HG03354 (cell line): Measurements from ENCODE around the gene JSRP1.

Source experiments
- ATAC-seq: cut with Tn5 transposase; IDR thresholded peaks from one replicate; pipeline ENCODE4 v1.9.1; 2021; ENCODE audit warnings: mild to moderate bottlenecking; ENCODE audit not compliant: unreplicated experiment, poor library complexity, severe bottlenecking

JSRP1 gene

DNA sequence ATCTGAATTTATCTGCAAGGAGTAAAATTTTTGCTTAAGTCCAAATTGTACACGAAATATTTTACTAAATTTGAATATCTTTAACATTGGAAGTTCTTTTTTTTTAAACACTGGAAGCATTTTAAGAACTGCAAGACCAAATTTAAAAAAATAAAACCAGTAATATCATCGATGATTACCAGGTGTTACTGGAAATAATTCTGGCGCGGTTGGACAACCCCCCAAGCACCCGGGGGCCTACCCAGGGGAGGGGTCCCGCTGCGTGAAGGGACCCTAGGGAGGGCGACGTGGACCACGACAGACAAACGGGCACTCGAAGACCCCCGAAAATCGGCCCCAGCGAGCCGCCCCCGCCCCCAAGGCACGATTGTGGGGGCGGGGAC, 12.6 kb upstream of the JSRP1 start:
- ATAC-seq, result no peak

DNA sequence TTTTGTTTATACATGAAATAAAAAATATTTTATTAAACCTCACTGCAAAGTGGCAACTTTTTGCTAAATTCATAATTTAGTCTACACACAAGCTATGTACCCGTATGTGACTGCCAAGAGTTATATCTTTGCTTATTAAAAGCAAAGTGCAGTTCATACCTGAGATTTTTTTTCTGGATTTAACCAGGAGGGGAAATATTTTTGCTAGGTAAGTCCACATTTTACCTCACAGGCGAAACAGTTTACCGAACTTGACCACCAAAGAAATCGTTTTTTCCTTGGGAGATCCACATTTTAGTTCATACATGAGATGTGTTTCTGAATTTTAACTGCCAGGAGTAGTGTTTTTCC, 12.2 kb upstream of the JSRP1 start:
- ATAC-seq, result no peak

DNA sequence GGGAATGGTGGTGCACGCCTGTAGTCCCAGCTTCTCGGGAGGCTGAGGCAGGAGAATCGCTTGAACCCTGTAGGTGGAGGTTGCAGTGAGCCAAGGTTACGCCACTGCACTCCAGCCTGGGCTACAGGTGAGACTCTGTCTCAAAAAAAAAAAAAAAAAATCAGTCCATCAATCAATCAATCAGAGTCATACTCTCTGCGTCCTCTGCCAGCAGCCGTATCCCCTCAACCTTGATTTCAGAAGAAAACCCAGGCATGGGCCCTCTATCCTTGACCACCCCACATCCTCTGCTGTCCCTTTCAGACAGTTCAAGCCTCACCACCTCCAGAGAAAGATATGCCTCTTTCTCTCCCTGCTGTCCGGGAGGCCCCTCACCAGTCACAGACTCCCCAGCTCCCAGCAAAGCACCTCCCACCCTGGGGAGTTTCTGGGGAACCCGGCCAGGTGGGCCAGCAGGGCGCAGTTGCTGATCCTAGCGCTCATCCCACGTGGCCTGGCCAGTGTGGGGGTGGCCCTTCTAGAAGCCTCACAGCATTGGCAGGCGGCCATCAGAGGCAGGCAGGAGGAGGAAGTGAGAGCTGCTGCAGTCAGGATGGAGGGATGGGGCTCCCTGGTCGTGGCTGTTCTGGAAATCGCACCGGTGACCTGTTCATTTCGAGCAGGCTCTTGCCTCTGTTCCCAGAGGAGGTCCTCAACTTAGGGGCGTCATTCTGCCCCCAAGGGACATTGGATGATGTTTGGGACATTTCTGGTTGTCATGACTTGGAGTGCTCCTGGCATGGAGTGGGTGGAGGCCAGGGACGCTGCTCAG, 10.2 kb upstream of the JSRP1 start:
- no peak for ATAC-seq

DNA sequence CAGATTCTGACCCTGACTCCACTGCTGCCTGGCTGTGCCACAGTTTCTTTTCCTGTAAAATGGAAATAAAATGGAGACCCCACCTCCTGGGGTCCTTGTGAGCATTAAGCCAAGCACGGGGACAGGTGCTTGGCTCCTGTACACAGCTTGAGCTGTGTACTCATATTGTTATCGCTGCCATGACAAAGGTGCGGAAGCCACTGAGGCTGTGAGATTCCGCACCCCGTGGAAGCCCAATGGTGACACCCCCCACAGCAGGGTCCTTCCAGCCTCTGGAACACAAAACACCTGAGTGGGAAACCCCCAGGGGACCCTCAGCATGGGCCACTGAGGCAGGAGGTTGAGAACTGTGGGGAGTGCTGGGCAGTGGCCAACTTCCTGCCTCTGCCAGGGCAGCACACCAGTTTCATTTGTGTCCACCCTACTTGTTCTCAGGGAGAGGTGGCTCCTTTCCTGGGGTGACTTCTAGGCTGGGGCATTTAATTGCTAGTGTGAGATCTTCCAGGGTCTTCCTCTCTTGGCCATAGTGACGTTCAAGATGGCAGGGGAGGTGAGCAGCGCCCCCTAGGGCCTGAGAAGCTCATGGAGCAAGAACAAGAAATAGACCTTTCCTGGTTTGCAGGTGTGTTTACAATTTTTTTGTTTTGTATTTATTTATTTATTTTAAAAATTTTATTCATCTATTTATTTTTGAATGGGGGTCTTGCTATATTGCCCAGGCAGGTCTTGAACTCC, 5.4 kb upstream of the JSRP1 start:
- ATAC-seq, result no peak

DNA sequence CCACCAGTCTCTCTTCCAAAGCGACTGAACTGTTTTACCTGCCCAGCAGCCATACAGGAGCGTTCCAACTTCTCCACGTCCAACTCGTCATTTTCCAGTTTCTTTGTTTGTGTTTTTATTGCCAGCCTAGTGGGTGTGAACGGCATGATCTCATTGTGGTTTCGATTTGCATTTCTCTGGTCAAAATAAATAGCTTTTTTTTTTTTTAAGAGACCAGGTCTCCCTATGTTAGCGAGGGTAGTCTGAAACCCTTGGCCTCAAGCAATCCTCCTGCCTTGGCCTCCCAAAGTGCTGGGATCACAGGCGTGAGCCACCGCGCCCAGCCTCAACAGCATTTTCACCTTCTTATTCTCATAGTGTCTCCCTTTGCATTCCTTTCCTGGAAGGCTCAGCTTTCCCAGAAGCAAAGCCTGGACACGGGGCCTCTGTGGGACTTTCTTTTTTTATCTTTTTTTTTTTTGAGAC, 4.2 kb upstream of the JSRP1 start:
- ATAC-seq, result no peak

DNA sequence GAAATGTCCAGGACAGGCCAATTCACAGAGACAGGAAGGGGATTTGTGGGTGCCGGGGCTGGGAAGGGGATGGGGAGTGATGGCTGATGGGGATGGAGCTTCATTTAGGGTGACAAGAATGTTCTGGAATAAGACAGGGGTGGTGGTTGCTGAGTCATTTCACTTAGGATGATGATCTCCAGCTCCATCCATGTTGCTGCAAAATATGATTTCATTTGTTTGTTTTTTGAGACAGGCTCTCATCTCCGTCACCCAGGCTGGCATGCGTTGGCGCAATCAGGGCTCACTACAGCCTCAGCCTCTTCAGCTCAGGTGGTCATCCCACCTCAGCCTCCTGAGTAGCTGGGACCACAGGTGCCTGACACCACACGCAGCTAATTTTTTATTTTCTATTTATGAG, 3.1 kb upstream of the JSRP1 start:
- no peak for ATAC-seq

DNA sequence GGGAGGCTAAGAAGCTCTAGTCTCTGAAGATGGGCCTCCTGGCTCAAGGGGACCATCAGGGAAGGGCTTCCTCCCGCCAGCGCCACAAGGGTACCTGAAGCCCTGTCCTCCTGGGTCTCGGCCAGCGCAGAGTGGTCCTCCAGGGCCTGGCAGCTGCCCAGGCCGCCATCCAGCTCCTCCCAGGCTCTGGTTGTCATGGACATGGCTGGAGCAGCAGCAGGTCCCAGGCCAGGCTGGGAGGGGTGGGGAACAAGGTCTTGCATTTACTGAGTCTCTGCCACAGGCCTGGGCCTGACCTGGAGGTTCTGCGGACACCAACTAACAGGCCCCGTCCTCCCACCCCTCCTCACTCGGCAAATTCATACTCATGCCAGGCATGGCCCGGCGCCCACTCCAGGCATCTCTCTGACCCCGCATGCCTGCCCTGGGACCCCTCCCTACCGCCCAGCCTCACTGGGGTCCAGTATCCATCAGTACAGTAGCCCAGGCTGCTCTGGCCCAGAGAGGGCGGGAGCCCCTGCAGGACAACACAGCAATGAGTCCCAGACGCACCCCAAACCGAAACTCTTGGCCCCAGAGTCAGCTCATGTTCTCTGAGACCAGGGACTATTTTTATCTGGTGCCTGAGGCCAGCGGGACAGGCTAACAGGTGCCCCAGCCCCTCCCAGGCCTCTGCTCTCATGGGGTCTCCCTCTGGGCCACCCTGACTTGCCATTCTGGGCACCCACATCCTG, 938 bp downstream of the JSRP1 start:
- ATAC-seq, result no peak

DNA sequence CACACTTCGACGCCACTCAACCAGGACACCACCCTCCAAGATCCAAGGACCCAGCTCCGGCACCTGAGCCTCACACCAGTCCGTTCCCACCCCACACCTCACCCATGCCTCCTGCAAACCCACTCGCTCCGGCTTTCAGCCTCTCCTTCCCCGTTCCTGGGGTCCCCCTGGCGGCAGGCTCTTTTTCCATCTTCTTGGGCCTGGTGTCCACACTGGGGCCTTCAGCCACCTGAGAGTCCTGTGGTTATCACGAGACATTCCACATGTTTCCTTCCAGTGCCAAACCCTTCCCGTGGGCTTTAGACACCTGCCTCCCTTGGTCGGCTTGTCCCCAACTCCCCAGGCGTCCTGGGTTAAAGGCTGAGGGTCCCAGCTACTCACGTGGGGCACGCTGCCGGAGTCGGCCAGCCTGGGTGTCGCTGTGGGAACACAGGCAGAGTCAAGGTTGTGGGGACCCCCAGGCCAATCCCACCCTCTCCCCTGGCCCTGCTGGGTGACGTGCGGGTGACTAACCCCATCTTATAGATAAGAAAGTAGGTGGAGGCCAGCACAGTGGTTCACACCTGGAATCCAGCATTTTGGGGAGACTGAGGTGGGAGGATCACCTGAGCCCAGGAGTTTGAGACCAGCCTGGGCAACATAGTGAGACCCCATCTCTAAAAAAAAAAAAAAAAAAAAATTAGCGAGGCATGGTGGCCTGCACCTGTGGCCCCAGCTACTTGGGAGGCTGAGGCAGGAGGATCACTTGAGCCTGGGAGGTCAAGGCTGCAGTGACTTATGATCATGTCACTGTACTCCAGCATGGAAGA, 1.9 kb downstream of the JSRP1 start:
- no peak for ATAC-seq

DNA sequence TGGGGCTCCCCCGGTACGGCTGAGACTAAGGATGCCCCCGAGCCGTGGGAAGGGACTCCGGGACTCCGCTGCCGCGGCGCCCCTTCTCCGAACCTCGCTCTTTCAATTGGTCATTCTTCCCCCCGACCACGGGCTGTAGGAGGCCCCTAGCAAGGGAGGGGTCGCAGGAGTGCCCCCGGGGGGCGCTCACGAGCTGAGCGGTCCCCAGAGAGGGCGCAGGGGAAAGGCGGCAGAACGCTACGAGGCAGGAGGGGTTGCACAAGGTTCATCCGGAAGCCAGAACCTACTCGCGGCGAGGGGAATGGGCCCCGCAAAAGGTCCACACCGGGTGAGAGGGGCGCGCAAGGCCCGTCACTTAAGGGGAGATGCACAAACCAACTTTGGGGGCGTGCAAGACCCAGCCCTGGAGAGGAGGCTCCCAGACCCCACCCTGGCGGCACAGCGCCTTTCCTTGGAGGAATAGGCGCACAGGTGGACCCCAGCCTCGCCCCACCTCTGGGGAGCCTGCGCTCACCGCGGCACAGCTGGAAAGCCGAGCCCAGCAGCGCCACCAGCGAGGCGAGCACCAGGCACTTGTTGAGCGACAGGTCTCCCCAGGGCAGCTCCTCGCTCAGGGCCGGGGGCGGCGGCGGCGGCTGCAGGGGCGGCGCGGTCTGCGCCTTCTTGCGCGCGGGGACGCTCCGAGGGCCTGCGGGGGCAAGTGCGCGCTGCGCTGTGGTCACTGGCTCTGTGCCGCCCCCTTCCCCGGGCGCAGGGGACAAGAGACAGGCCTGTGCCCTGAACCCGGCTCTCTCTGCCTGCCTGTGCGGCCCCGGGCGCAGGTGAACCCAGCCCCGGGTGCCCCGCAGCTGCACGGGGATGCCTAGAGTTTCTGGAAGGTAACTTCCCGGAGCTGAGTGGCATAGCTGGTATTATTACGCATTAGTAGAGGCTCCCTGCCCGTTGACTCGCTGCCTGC, 2.8 kb downstream of the JSRP1 start:
- ATAC-seq, result no peak

DNA sequence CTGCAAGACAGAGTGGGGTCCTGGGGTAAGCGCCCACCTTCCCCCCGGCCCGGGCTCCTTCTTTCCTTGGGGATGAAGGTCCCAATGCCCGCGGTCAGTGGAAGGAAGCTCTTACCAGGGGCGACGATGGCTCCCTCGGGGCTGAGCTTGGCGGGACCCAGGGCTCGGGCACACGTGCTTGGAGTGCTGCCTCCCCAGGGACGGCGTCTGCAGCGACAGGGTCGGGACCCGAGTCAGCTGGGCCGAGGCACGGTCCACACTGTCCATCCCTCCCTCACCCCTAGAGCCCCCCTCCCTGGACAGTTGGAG, 3.5 kb downstream of the JSRP1 start:
- ATAC-seq, result no peak

DNA sequence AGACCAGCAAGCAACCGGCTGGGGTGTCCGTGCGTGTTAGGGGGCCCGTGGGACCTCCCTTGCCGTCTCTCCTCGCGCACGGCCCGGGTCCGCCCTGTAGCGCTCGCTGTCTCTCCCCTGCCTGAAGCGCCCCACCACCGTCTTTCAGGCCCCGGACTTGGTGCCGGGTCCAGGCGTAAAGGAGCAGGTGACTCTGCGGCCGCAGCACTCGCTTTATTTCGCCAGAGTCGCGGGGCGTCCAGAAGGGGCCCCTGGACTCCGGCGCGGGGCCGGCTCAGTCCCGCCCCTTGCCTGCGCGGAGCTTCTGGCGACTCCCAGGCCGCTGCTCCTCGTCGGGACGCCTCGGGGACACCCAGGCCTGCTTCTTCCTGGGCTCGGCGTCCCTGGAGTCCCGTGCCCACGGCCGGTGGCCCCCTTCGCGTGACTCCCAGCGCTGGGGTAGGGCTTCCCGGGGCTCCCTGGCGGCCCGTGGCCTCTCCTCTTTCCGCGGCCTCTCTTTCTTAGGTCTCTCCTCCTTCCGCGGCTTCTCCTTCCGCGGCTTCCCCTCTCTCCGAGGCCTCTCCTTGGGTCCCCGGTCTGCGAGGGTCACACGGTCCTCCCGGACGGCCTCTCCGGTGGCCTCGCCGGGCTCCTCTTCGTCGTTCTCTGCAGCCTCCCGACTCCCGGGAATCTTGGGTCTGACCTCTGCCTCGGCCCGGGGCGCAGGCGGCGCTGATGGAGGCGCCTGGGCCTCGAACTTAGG, 4.0 kb downstream of the JSRP1 start:
- ATAC-seq, result no peak

DNA sequence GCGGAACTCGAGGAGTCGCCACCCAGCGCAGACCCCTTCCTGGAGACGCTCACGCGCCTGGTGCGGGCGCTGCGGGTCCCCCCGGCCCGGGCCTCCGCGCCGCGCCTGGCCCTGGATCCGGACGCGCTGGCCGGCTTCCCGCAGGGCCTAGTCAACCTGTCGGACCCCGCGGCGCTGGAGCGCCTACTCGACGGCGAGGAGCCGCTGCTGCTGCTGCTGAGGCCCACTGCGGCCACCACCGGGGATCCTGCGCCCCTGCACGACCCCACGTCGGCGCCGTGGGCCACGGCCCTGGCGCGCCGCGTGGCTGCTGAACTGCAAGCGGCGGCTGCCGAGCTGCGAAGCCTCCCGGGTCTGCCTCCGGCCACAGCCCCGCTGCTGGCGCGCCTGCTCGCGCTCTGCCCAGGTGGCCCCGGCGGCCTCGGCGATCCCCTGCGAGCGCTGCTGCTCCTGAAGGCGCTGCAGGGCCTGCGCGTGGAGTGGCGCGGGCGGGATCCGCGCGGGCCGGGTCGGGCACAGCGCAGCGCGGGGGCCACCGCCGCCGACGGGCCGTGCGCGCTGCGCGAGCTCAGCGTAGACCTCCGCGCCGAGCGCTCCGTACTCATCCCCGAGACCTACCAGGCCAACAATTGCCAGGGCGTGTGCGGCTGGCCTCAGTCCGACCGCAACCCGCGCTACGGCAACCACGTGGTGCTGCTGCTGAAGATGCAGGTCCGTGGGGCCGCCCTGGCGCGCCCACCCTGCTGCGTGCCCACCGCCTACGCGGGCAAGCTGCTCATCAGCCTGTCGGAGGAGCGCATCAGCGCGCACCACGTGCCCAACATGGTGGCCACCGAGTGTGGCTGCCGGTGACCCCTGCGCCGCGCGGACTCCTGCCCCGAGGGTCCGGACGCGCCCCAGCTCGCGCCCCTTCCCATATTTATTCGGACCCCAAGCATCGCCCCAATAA, 4.8 kb downstream of the JSRP1 start:
- ATAC-seq, result no peak

DNA sequence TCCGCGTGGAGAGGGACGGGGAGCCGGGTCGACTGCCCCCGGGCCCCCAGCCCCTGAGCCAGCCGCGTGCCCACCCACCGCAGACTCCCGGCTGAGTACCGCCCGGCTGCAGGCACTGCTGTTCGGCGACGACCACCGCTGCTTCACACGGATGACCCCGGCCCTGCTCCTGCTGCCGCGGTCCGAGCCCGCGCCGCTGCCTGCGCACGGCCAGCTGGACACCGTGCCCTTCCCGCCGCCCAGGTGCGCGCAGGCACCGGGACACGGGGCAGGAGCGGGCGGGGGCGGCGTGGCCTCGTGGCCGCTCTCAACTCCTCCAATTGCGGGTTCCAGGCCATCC, 5.5 kb downstream of the JSRP1 start:
- no peak for ATAC-seq

DNA sequence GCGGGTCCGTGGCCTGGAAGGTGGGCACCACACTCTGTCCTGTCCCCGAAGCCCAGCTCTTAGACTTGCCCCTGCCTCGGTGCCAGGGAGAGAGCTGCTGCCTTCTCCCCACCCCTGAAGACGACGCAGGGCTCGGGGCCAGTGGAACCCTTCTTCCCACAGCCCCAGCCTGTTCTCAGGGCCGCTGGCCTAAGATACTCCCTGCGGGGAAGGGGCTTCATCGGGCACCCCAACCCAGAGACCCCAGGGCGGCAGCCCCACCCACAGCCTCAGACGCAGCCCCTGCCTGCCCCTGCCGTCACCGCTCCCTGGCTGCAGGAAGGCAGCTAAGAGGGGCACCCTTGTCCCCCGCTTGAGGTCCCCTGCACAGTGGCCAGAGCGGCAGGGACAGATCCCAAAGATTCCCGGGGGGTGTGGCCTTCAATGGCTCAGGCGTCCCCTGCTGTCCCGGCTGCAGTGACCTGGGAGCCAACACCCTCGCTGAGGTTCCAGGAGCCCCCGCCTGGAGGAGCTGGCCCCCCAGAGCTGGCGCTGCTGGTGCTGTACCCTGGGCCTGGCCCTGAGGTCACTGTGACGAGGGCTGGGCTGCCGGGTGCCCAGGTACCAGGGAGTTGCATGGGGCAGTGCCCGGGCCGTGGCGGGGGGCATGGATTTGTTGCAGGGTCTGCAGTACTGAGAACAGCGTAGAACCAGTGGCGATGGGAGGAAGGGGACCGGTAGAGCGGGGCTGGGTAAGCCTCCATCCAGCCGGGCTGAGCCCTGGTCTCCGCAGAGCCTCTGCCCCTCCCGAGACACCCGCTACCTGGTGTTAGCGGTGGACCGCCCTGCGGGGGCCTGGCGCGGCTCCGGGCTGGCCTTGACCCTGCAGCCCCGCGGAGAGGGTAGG, 6.1 kb downstream of the JSRP1 start:
- no peak for ATAC-seq

DNA sequence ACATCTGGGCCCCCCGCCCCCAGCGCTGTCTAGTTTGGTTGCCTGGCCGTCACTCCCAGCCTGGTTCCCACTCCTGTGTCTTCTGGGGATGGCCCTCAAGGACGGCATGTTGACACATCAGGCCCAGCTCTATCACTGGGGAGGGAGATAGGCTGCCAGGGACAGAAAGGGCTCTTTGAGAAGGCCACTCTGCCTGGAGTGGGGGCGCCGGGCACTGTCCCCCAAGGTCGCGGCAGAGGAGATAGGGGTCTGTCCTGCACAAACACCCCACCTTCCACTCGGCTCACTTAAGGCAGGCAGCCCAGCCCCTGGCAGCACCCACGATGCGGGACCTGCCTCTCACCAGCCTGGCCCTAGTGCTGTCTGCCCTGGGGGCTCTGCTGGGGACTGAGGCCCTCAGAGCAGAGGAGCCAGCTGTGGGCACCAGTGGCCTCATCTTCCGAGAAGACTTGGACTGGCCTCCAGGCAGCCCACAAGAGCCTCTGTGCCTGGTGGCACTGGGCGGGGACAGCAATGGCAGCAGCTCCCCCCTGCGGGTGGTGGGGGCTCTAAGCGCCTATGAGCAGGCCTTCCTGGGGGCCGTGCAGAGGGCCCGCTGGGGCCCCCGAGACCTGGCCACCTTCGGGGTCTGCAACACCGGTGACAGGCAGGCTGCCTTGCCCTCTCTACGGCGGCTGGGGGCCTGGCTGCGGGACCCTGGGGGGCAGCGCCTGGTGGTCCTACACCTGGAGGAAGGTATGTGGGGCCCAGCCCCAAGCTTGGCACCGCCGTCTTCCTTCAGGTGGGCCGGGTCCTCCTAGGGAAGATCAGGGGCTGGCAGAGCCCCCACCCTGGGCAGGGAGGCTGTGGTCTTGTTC, 7.0 kb downstream of the JSRP1 start, which contains the start of gene AMH:
Gene AMH, plus strand, starts transcription at position 314 of the 857 bp plus-strand sequence. Its CDS starts 10 bp downstream, at position 324.
- no peak for ATAC-seq
